Esophagus squamous epithelium (tissue), 5 donors: Measurements from ENCODE around the gene PARP15. TPM values are rescaled to one million over a fixed set of nuclear protein-coding genes. Genes with fewer than 3 reads are reported as not detected.

Experiments
- DNase-seq: peaks from one replicate; lab custom pipeline; 2025; lab: John Stamatoyannopoulos, UW
- H3K27ac ChIP-seq, 4 donors: fragments of 200-600 bp; sonication (generic); one replicate each; pipeline ENCODE4 v1.5.1; 2016 to 2019; ENCODE audit warnings: mild to moderate bottlenecking in 1 of 4
- H3K27me3 ChIP-seq, 4 donors: fragments of 200-600 bp; sonication (generic); 1 replicate in 3 of 4; 2 replicates in 1 of 4; pipeline versions ENCODE4 v1.5.1 to v1.6.0; 2017 to 2021; ENCODE audit warnings: antibody characterized with exemption in 1 of 4
- H3K36me3 ChIP-seq, 3 donors: fragments of 200-600 bp; sonication (generic); one replicate each; pipeline ENCODE4 v1.5.1; 2016 to 2019
- H3K4me1 ChIP-seq, 3 donors: fragments of 200-600 bp; sonication (generic); one replicate each; pipeline ENCODE4 v1.5.1; 2017 to 2019
- H3K4me3 ChIP-seq, 4 donors: fragments of 200-600 bp; sonication (generic); 1 replicate in 3 of 4; 2 replicates in 1 of 4; pipeline ENCODE4 v1.5.1; 2016 to 2019; ENCODE audit warnings: mild to moderate bottlenecking in 2 of 4, moderate library complexity in 1 of 4
- H3K9me3 ChIP-seq, 3 donors: fragments of 200-600 bp; sonication (generic); one replicate each; pipeline ENCODE4 v1.5.1; 2016 to 2019
- CTCF ChIP-seq, 6 experiments: fragments of 450-650 bp in 4 of 6; fragments of 200-600 bp in 2 of 6; sonication (generic) in 2 of 6; IDR thresholded peaks; one replicate each; pipeline ENCODE4 v1.5.1; 2016 to 2019; ENCODE audit warnings: antibody characterized with exemption in 6 of 6, mild to moderate bottlenecking in 4 of 6, moderate library complexity in 4 of 6
- POLR2A ChIP-seq, 4 donors: fragments of 450-650 bp; IDR thresholded peaks; one replicate each; pipeline ENCODE4 v1.6.1; 2017; ENCODE audit warnings: antibody characterized with exemption in 4 of 4, mild to moderate bottlenecking in 4 of 4, moderate library complexity in 3 of 4
- WGBS, 2 donors: methylation state at CpG; one replicate each; pipeline ENCODE4 v1.1.5; 2018; 5-methylcytosine and 5-hydroxymethylcytosine counted together
- intact Hi-C: fragments of 100-400 bp; cut with DNase I; formaldehyde crosslinking; loops from one replicate; pipeline ENCODE4 v1.15.0; 2022
- total RNA-seq, 4 donors: library from RNA; depleted of rRNA; stranded (reverse); fragments of >200 nt; gene quantifications; one replicate each; pipeline ENCODE4 v1.1.0, GENCODE V29; 2016
- donor health status: DM: yes; HTN: yes; CAD: no.

The PARP15 gene
- total RNA-seq, 4 donors from 2014 or later, result 0.08 to 2.3 (median 0.42) TPM

- DNase-seq, result no peak
- no peak overlapping the region for H3K27ac ChIP-seq
- H3K27me3 ChIP-seq, result no peaks in the 10 kb centered on the region
- no peak for TF ChIP-seq POLR2A (IDR thresholded peaks at IDR 0.05)
- TF ChIP-seq CTCF (IDR thresholded peaks at IDR 0.05), result no peak
- no peaks in the 10 kb centered on the region for H3K9me3 ChIP-seq
- H3K4me1 ChIP-seq, result no peaks in the 10 kb centered on the region
- 61 to 74% methylated on average over 3 of the region's 3 CpGs for WGBS, 2 donors
- intact Hi-C loops, result no loop called here
- no peak overlapping the region for H3K4me3 ChIP-seq
- H3K36me3 ChIP-seq, result peaks cover 10 to 99% (median 20%) of the 10 kb centered on the region in 3 donors
Observed at GRCh38 chr3:122553171-122553570, 24.3 kb upstream of the PARP15 start.

- 81 to 89% methylated on average over 6 of the region's 6 CpGs for WGBS, 2 donors
- Histone ChIP-seq H3K27ac (no peak overlapping the region), H3K36me3 (peaks cover 14 to 91% (median 20%) of the 10 kb centered on the region in 3 donors), H3K4me3 (no peak overlapping the region), H3K4me1 (no peaks in the 10 kb centered on the region), H3K27me3 (no peaks in the 10 kb centered on the region), H3K9me3 (no peaks in the 10 kb centered on the region)
- intact Hi-C loops, result no loop called here
- TF ChIP-seq POLR2A (IDR thresholded peaks at IDR 0.05), result no peak
- no peak for TF ChIP-seq CTCF (IDR thresholded peaks at IDR 0.05)
- DNase-seq, result no peak
Observed at GRCh38 chr3:122555275-122556071, 22.0 kb upstream of the PARP15 start.

- WGBS, 2 donors, result 91 to 92% methylated on average over 5 of the region's 5 CpGs
- no peak for DNase-seq
- no peaks in the 10 kb centered on the region for H3K9me3 ChIP-seq
- H3K4me1 ChIP-seq, result peaks cover under 1 to 17% (median 4%) of the 10 kb centered on the region in 3 donors
- H3K27me3 ChIP-seq, result no peaks in the 10 kb centered on the region
- TF ChIP-seq CTCF (IDR thresholded peaks at IDR 0.05) (no peak), POLR2A (IDR thresholded peaks at IDR 0.05) (no peak)
- H3K36me3 ChIP-seq, result peaks cover 14 to 72% (median 15%) of the 10 kb centered on the region in 3 donors
- intact Hi-C loops, result no loop called here
- no peak overlapping the region for H3K27ac ChIP-seq
- H3K4me3 ChIP-seq, result no peak overlapping the region
Observed at GRCh38 chr3:122557356-122557755, 20.1 kb upstream of the PARP15 start.

GRCh38 chr3:122558605-122559004, 18.8 kb upstream of the PARP15 start:
- Histone ChIP-seq H3K27ac (no peak overlapping the region), H3K27me3 (no peaks in the 10 kb centered on the region), H3K9me3 (no peaks in the 10 kb centered on the region), H3K4me1 (peaks cover 9 to 30% (median 12%) of the 10 kb centered on the region in 3 donors), H3K4me3 (no peak overlapping the region), H3K36me3 (peaks cover 14 to 60% (median 15%) of the 10 kb centered on the region in 3 donors)
- 86 to 93% methylated on average over 5 to 6 of the region's 6 CpGs for WGBS, 2 donors
- TF ChIP-seq CTCF (IDR thresholded peaks at IDR 0.05) (no peak), POLR2A (IDR thresholded peaks at IDR 0.05) (no peak)
- no peak for DNase-seq
- intact Hi-C loops, result no loop called here

GRCh38 chr3:122559906-122560305, 17.5 kb upstream of the PARP15 start:
- H3K36me3 ChIP-seq, result peaks cover 14 to 47% (median 14%) of the 10 kb centered on the region in 3 donors
- no peak for TF ChIP-seq CTCF (IDR thresholded peaks at IDR 0.05)
- no peak for TF ChIP-seq POLR2A (IDR thresholded peaks at IDR 0.05)
- WGBS, 2 donors, result 83 to 88% methylated on average over 3 of the region's 3 CpGs
- H3K4me3 ChIP-seq, result no peak overlapping the region
- DNase-seq, result no peak
- no peak overlapping the region for H3K27ac ChIP-seq
- intact Hi-C loops, result loop anchor here (5.0 kb wide), 1 partner anchor 117 kb away; no protein-coding TSS in a partner anchor
- H3K27me3 ChIP-seq, result no peaks in the 10 kb centered on the region
- no peaks in the 10 kb centered on the region for H3K9me3 ChIP-seq
- peaks cover 9 to 34% (median 12%) of the 10 kb centered on the region in 3 donors for H3K4me1 ChIP-seq
